HepG2 (cell line): ENCODE results near the gene CMTM1. TPM values are rescaled to one million over a fixed set of nuclear protein-coding genes. Genes with fewer than 3 reads are reported as not detected.

Experiments used
- CBX5 ChIP-seq: sonication (generic); formaldehyde crosslinking; IDR thresholded peaks from 2 replicates; pipeline ENCODE4 v1.4.0; 2020; ENCODE audit warnings: missing genetic modification reagents, borderline replicate concordance
- FOXK1 ChIP-seq: sonication (generic); formaldehyde crosslinking; IDR thresholded peaks from 2 replicates; pipeline ENCODE4 v1.4.0; 2020; ENCODE audit warnings: low read depth, missing genetic modification reagents, borderline replicate concordance
- HES4 ChIP-seq: sonication (generic); formaldehyde crosslinking; IDR thresholded peaks from 2 replicates; pipeline ENCODE4 v1.9.0; 2021; ENCODE audit warnings: mild to moderate bottlenecking, missing genetic modification reagents, borderline replicate concordance
- HIVEP1 ChIP-seq: sonication (generic); formaldehyde crosslinking; IDR thresholded peaks from 2 replicates; pipeline ENCODE4 v1.4.0; 2020; ENCODE audit warnings: mild to moderate bottlenecking, missing genetic modification reagents
- KLF15 ChIP-seq: sonication (generic); formaldehyde crosslinking; IDR thresholded peaks from 2 replicates; pipeline ENCODE4 v1.8.1; 2023; ENCODE audit warnings: borderline replicate concordance, mild to moderate bottlenecking, inconsistent platforms, missing genetic modification reagents, mixed read lengths
- MTF1 ChIP-seq: sonication (generic); formaldehyde crosslinking; IDR thresholded peaks from 2 replicates; pipeline ENCODE4 v1.5.0; 2020; ENCODE audit warnings: missing genetic modification reagents
- REL ChIP-seq: sonication (generic); formaldehyde crosslinking; conservative IDR thresholded peaks from 2 replicates; pipeline ENCODE4 v1.8.0; 2022; ENCODE audit warnings: mild to moderate bottlenecking, missing genetic modification reagents, moderate library complexity
- THAP7 ChIP-seq: sonication (generic); formaldehyde crosslinking; IDR thresholded peaks from 2 replicates; pipeline ENCODE4 v1.8.1; 2023; ENCODE audit warnings: mild to moderate bottlenecking, missing genetic modification reagents
- YEATS4 ChIP-seq: sonication (generic); formaldehyde crosslinking; IDR thresholded peaks from 2 replicates; pipeline ENCODE4 v1.4.0; 2020; ENCODE audit warnings: missing genetic modification reagents, borderline replicate concordance
- ZMAT3 ChIP-seq: sonication (generic); formaldehyde crosslinking; conservative IDR thresholded peaks from 2 replicates; pipeline ENCODE4 v1.7.0; 2021; ENCODE audit warnings: missing genetic modification reagents
- ZMYM3 ChIP-seq: sonication (generic); formaldehyde crosslinking; IDR thresholded peaks from 2 replicates; pipeline ENCODE4 v1.5.1; 2020; ENCODE audit warnings: mild to moderate bottlenecking, missing genetic modification reagents
- ZNF253 ChIP-seq: sonication (generic); formaldehyde crosslinking; IDR thresholded peaks from 2 replicates; pipeline ENCODE4 v1.8.0; 2022; ENCODE audit warnings: mild to moderate bottlenecking, missing genetic modification reagents, borderline replicate concordance
- ZNF317 ChIP-seq: sonication (generic); formaldehyde crosslinking; IDR thresholded peaks from 2 replicates; pipeline ENCODE4 v1.5.0; 2020; ENCODE audit warnings: mild to moderate bottlenecking, missing genetic modification reagents
- ZNF430 ChIP-seq: sonication (generic); formaldehyde crosslinking; IDR thresholded peaks from 2 replicates; pipeline ENCODE4 v1.9.0; 2021; ENCODE audit warnings: mild to moderate bottlenecking, missing genetic modification reagents
- ZNF446 ChIP-seq: sonication (generic); formaldehyde crosslinking; IDR thresholded peaks from 2 replicates; pipeline ENCODE4 v1.5.0; 2020; ENCODE audit warnings: mild to moderate bottlenecking, missing genetic modification reagents
- ZNF512B ChIP-seq: sonication (generic); formaldehyde crosslinking; IDR thresholded peaks from 2 replicates; pipeline ENCODE4 v1.5.1; 2020; ENCODE audit warnings: missing genetic modification reagents, mild to moderate bottlenecking, borderline replicate concordance
- ZNF556 ChIP-seq: sonication (generic); formaldehyde crosslinking; IDR thresholded peaks from 2 replicates; pipeline ENCODE4 v1.4.0; 2020; ENCODE audit warnings: mild to moderate bottlenecking, missing genetic modification reagents, borderline replicate concordance
- polyA plus RNA-seq, 8 experiments: library from polyadenylated mRNA; depleted of rRNA in 3 of 8; stranded (reverse) in 7 of 8; unstranded in 1 of 8; fragments of >200 nt; fragmentation: Illumina TruSeq in 4 of 8; extraction: Trizol in 4 of 8; gene quantifications; 2 replicates each; pipeline versions ENCODE4 v1.2.1 to v1.2.3, GENCODE V29; 2011 to 2016; ENCODE audit warnings: low read depth in 4 of 8, missing spikeins in 1 of 8, mixed read lengths in 1 of 8; ENCODE audit not compliant: insufficient read depth in 1 of 8
- total RNA-seq, 5 experiments: library from RNA; depleted of rRNA; stranded (reverse); fragments of >200 nt; fragmentation: Illumina TruSeq; extraction: Trizol; gene quantifications; 2 replicates each; pipeline ENCODE4 v1.2.3, GENCODE V29; 2016; ENCODE audit warnings: low read depth in 1 of 5
- TF ChIP-seq, protein P1 (sequence below), 2 experiments: fragments of 450-650 bp in 1 of 2; sonication (generic) in 1 of 2; formaldehyde crosslinking; IDR thresholded peaks; 2 replicates each; pipeline versions ENCODE4 v1.5.0 to v1.8.0; 2020 to 2022; ENCODE audit warnings: mild to moderate bottlenecking in 1 of 2, missing genetic modification reagents in 1 of 2
- TF ChIP-seq, protein P2 (sequence below): sonication (generic); formaldehyde crosslinking; IDR thresholded peaks from 2 replicates; pipeline ENCODE4 v1.4.0; 2020; ENCODE audit warnings: mild to moderate bottlenecking, missing genetic modification reagents, borderline replicate concordance
- TF ChIP-seq, protein P3 (sequence below): sonication (generic); formaldehyde crosslinking; IDR thresholded peaks from 2 replicates; pipeline ENCODE4 v1.4.0; 2020; ENCODE audit warnings: missing genetic modification reagents

CMTM1 gene
- total and polyA plus RNA-seq, 2 of the 13 experiments (the other 11 are each of a cell fraction or from before 2014, with no cell fraction given), result 1.7 to 2.9 TPM

- TF ChIP-seq REL (CRISPR knock-in tag), result no peak
- TF ChIP-seq ZMAT3, result no peak
- TF ChIP-seq CBX5 (CRISPR knock-in tag), result no peak
- TF ChIP-seq, protein P1, sequence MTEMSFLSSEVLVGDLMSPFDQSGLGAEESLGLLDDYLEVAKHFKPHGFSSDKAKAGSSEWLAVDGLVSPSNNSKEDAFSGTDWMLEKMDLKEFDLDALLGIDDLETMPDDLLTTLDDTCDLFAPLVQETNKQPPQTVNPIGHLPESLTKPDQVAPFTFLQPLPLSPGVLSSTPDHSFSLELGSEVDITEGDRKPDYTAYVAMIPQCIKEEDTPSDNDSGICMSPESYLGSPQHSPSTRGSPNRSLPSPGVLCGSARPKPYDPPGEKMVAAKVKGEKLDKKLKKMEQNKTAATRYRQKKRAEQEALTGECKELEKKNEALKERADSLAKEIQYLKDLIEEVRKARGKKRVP (CRISPR knock-in tag; IDR thresholded peaks at IDR 0.05), result no peak
- no peak for TF ChIP-seq FOXK1 (CRISPR knock-in tag)
- no peak for TF ChIP-seq ZNF512B
- TF ChIP-seq, protein P2, sequence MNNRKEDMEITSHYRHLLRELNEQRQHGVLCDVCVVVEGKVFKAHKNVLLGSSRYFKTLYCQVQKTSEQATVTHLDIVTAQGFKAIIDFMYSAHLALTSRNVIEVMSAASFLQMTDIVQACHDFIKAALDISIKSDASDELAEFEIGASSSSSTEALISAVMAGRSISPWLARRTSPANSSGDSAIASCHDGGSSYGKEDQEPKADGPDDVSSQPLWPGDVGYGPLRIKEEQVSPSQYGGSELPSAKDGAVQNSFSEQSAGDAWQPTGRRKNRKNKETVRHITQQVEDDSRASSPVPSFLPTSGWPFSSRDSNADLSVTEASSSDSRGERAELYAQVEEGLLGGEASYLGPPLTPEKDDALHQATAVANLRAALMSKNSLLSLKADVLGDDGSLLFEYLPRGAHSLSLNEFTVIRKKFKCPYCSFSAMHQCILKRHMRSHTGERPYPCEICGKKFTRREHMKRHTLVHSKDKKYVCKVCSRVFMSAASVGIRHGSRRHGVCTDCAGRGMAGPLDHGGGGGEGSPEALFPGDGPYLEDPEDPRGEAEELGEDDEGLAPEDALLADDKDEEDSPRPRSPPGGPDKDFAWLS, result peak; percentile 5; the same call in 1 of the 2 replicates
- TF ChIP-seq ZNF556, result no peak
- no peak; the same call in none of the 2 replicates for TF ChIP-seq YEATS4
- TF ChIP-seq HES4 (CRISPR knock-in tag), result peak; percentile 56; the same call in 1 of the 2 replicates
- TF ChIP-seq KLF15 (CRISPR knock-in tag), result no peak
- TF ChIP-seq, protein P3, sequence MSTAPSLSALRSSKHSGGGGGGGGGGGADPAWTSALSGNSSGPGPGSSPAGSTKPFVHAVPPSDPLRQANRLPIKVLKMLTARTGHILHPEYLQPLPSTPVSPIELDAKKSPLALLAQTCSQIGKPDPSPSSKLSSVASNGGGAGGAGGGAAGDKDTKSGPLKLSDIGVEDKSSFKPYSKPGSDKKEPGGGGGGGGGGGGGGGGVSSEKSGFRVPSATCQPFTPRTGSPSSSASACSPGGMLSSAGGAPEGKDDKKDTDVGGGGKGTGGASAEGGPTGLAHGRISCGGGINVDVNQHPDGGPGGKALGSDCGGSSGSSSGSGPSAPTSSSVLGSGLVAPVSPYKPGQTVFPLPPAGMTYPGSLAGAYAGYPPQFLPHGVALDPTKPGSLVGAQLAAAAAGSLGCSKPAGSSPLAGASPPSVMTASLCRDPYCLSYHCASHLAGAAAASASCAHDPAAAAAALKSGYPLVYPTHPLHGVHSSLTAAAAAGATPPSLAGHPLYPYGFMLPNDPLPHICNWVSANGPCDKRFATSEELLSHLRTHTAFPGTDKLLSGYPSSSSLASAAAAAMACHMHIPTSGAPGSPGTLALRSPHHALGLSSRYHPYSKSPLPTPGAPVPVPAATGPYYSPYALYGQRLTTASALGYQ, result no peak
- TF ChIP-seq ZNF317 (CRISPR knock-in tag), result no peak
- TF ChIP-seq ZMYM3, result peak; percentile 54; the same call in 1 of the 2 replicates
- TF ChIP-seq ZNF430 (CRISPR knock-in tag), result no peak
- no peak for TF ChIP-seq ZNF253
- TF ChIP-seq HIVEP1, result no peak
- no peak for TF ChIP-seq THAP7 (CRISPR knock-in tag)
- TF ChIP-seq MTF1 (CRISPR knock-in tag), result no peak
- TF ChIP-seq ZNF446, result no peak; the same call in 1 of the 2 replicates
Observed at GRCh38 chr16:66605177-66605978, 39.1 kb downstream of the CMTM1 start (continued).
